Breast epithelium (tissue), 3 donors: Measurements from ENCODE around the gene ATXN1.

Source experiments
- CTCF ChIP-seq, 3 donors: fragments of 450-650 bp; IDR thresholded peaks; one replicate each; pipeline ENCODE4 v1.5.1; 2016 to 2017; ENCODE audit warnings: antibody characterized with exemption in 3 of 3, mild to moderate bottlenecking in 3 of 3, moderate library complexity in 3 of 3
- POLR2A ChIP-seq: fragments of 450-650 bp; IDR thresholded peaks from one replicate; pipeline ENCODE4 v1.6.1; 2016; ENCODE audit warnings: antibody characterized with exemption, mild to moderate bottlenecking, moderate library complexity

- TF ChIP-seq CTCF (IDR thresholded peaks at IDR 0.05) (no peak), POLR2A (no peak)
Observed at GRCh38 chr6:16660157-16660497, 101.1 kb downstream of the ATXN1 start.
